Gastrocnemius medialis (tissue), 4 donors: ENCODE results near the gene SESTD1. TPM values are rescaled to one million over a fixed set of nuclear protein-coding genes. Genes with fewer than 3 reads are reported as not detected.

Experiments used
- ATAC-seq, 2 donors: fragments of 150-250 bp; one replicate each; pipeline ENCODE4 v1.9.1; 2016
- DNase-seq, 2 donors: peaks; one replicate each; pipeline ENCODE4 v3.0.0-alpha.2; 2019
- H3K27ac ChIP-seq, 4 donors: fragments of 200-600 bp; sonication (generic); 1 replicate in 1 of 4; 2 replicates in 3 of 4; pipeline ENCODE4 v1.5.1; 2016 to 2018; ENCODE audit warnings: mild to moderate bottlenecking in 2 of 4, moderate library complexity in 1 of 4
- H3K27me3 ChIP-seq, 3 donors: fragments of 200-600 bp; sonication (generic) in 2 of 3; 1 replicate in 1 of 3; 2 replicates in 2 of 3; pipeline versions ENCODE4 v1.5.1 to v1.6.0; 2016 to 2019; ENCODE audit warnings: mild to moderate bottlenecking in 1 of 3, moderate library complexity in 1 of 3
- H3K36me3 ChIP-seq, 2 donors: fragments of 200-600 bp; sonication (generic) in 1 of 2; one replicate each; pipeline ENCODE4 v1.5.1; 2017 to 2018
- H3K4me1 ChIP-seq, 2 donors: fragments of 200-600 bp; sonication (generic) in 1 of 2; one replicate each; pipeline ENCODE4 v1.5.1; 2016 to 2017; ENCODE audit warnings: mild to moderate bottlenecking in 2 of 2
- H3K4me3 ChIP-seq, 4 donors: fragments of 200-600 bp; sonication (generic) in 3 of 4; 1 replicate in 1 of 4; 2 replicates in 3 of 4; pipeline ENCODE4 v1.5.1; 2016 to 2019; ENCODE audit warnings: mild to moderate bottlenecking in 2 of 4
- H3K9me3 ChIP-seq, 3 donors: fragments of 200-600 bp; sonication (generic) in 2 of 3; 1 replicate in 1 of 3; 2 replicates in 2 of 3; pipeline ENCODE4 v1.5.1; 2016 to 2019
- POLR2A ChIP-seq, 2 donors: fragments of 450-650 bp; IDR thresholded peaks; one replicate each; pipeline ENCODE4 v1.6.1; 2017; ENCODE audit warnings: antibody characterized with exemption in 2 of 2, mild to moderate bottlenecking in 2 of 2, moderate library complexity in 2 of 2
- in situ Hi-C, 4 donors: fragments of 200-750 bp; cut with MboI; loops; one replicate each; pipeline versions ENCODE4 v1.15.0 to v1.8.0; 2017; ENCODE audit warnings: low sequenced_read_pairs in 4 of 4
- intact Hi-C: fragments of 100-400 bp; cut with DNase I; formaldehyde crosslinking; loops from one replicate; pipeline ENCODE4 v1.15.1; 2023; ENCODE audit warnings: low total_unique reads
- total RNA-seq, 4 donors: library from RNA; depleted of rRNA; stranded (reverse); fragments of >200 nt; gene quantifications; one replicate each; pipeline versions ENCODE4 v1.1.0 to v1.2.3, GENCODE V29; 2016
- TF ChIP-seq, protein P1 (sequence below), 5 experiments: fragments of 450-650 bp in 3 of 5; fragments of 200-600 bp in 2 of 5; sonication (generic) in 2 of 5; IDR thresholded peaks in 4 of 5; conservative IDR thresholded peaks in 1 of 5; 1 replicate in 4 of 5; 2 replicates in 1 of 5; pipeline ENCODE4 v1.5.1; 2016 to 2019; ENCODE audit warnings: antibody characterized with exemption in 5 of 5, mild to moderate bottlenecking in 3 of 5, moderate library complexity in 3 of 5

The SESTD1 gene
- total RNA-seq, 4 donors from 2014 or later = 4.1 to 11.0 (median 8.6) TPM

DNA sequence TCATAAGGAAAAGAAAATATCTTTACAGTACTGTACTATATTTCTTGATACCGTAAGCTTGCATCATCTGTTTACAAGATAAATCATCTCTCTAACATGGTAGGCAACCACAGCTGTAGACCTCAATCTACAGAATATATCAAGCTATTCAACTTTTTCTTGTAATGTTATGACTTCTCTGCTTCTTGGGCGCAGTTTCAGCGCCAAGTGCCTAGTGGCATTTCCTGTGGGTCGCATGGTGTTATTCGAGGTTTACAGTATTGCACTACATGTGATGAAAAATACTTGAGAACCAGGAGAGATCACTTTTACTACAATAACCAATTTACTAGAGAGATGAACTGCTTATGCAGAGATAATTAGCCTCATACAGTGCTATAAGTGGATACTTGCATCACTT, 34.0 kb upstream of the SESTD1 start:
- TF ChIP-seq POLR2A (IDR thresholded peaks at IDR 0.05) = no peak
- TF ChIP-seq, protein P1, sequence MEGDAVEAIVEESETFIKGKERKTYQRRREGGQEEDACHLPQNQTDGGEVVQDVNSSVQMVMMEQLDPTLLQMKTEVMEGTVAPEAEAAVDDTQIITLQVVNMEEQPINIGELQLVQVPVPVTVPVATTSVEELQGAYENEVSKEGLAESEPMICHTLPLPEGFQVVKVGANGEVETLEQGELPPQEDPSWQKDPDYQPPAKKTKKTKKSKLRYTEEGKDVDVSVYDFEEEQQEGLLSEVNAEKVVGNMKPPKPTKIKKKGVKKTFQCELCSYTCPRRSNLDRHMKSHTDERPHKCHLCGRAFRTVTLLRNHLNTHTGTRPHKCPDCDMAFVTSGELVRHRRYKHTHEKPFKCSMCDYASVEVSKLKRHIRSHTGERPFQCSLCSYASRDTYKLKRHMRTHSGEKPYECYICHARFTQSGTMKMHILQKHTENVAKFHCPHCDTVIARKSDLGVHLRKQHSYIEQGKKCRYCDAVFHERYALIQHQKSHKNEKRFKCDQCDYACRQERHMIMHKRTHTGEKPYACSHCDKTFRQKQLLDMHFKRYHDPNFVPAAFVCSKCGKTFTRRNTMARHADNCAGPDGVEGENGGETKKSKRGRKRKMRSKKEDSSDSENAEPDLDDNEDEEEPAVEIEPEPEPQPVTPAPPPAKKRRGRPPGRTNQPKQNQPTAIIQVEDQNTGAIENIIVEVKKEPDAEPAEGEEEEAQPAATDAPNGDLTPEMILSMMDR (IDR thresholded peaks at IDR 0.05 in 4 of 5, conservative IDR thresholded peaks at IDR 0.05 in 1 of 5) = no peak

DNA sequence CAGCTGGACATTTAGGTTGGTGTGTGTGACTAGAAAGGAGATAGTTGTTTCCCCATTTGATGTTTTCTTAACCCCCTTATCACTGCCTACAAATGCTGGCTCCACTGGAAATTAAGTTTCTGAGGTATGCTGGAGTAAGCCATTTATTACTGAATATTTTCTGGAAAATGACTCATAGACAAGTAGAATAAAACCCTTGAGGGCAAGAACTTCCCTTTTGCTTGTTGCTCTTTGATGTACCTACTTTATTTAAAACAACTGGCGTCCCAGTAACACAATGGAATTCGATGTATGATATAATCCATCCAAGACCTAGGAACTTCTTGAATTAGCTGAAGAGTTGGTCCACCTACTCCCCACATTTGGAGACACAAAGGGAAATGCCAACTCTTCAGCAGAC, 33.3 kb upstream of the SESTD1 start:
- DNase-seq = no peak
- no peak overlapping the region for H3K4me3 ChIP-seq
- no peaks in the 10 kb centered on the region for H3K9me3 ChIP-seq
- no peaks in the 10 kb centered on the region for H3K36me3 ChIP-seq
- H3K4me1 ChIP-seq = no peaks in the 10 kb centered on the region
- no peak for TF ChIP-seq POLR2A (IDR thresholded peaks at IDR 0.05)
- TF ChIP-seq, protein P1 (IDR thresholded peaks at IDR 0.05 in 4 of 5, conservative IDR thresholded peaks at IDR 0.05 in 1 of 5) = no peak
- in situ Hi-C loops (no loop called here), intact Hi-C loops (no loop called here)
- ATAC-seq = no peak
- no peaks in the 10 kb centered on the region for H3K27me3 ChIP-seq
- H3K27ac ChIP-seq = no peak overlapping the region

More for the DNA sequence above, 34.0 kb upstream of the SESTD1 start:
- ATAC-seq (no peak), DNase-seq (no peak)
- in situ Hi-C loops = no loop called here
- no peak overlapping the region for H3K27ac ChIP-seq
- intact Hi-C loops = no loop called here
- H3K4me1 ChIP-seq = no peaks in the 10 kb centered on the region
- no peaks in the 10 kb centered on the region for H3K36me3 ChIP-seq
- H3K9me3 ChIP-seq = no peaks in the 10 kb centered on the region
- no peaks in the 10 kb centered on the region for H3K27me3 ChIP-seq
- no peak overlapping the region for H3K4me3 ChIP-seq

DNA sequence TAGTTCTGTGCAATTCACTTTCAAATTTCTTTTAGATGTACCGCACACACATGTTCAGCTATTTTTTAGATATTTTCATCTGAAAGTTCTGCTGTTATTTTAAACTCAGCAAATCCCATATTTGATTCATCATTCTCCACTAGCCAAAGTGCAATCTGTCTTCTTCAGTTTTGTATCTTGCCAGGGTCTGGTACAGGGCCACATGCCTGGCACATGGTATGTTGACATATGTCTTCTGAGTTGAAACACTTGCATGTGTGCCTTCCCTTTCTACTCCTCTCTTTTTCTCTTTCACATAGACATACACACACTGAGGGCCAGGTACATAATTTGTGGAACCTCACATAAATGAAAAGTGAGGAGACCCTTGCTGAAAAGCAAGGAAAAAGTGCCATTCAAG, 25.7 kb upstream of the SESTD1 start:
- Histone ChIP-seq H3K36me3 (no peaks in the 10 kb centered on the region), H3K27me3 (no peaks in the 10 kb centered on the region), H3K4me3 (no peak overlapping the region), H3K27ac (no peak overlapping the region), H3K4me1 (no peaks in the 10 kb centered on the region), H3K9me3 (no peaks in the 10 kb centered on the region)
- in situ Hi-C loops = no loop called here
- TF ChIP-seq, protein P1 (IDR thresholded peaks at IDR 0.05 in 4 of 5, conservative IDR thresholded peaks at IDR 0.05 in 1 of 5) = no peak
- TF ChIP-seq POLR2A (IDR thresholded peaks at IDR 0.05) = no peak
- DNase-seq (no peak), ATAC-seq (no peak)
- intact Hi-C loops = no loop called here

DNA sequence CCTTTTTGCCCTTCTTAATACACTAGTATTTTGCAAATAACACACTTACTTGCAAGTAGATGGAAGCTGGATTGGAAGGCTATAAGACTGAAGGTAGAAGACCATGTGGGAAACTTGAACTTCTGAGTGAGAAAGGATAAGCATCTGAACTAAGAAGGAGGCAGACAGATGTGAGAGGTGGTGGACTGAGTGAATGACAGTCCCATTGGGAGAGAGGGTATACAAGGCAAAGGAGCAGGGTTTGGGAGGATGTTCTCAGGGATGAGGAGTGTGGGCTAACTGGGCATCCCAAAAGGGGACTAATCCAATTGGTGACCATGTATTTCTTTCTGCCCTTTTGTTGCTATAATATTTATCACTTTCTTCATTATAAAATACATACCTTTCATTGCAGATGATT, 20.4 kb upstream of the SESTD1 start:
- intact Hi-C loops = no loop called here
- H3K4me1 ChIP-seq = no peaks in the 10 kb centered on the region

More for the DNA sequence above, 20.4 kb upstream of the SESTD1 start:
- TF ChIP-seq POLR2A (IDR thresholded peaks at IDR 0.05) = no peak
- TF ChIP-seq, protein P1 (IDR thresholded peaks at IDR 0.05 in 4 of 5, conservative IDR thresholded peaks at IDR 0.05 in 1 of 5) = no peak
- DNase-seq (no peak), ATAC-seq (no peak)
- no peak overlapping the region for H3K27ac ChIP-seq
- no peaks in the 10 kb centered on the region for H3K27me3 ChIP-seq
- H3K4me3 ChIP-seq = no peak overlapping the region
- no peaks in the 10 kb centered on the region for H3K9me3 ChIP-seq
- H3K36me3 ChIP-seq = no peaks in the 10 kb centered on the region
- in situ Hi-C loops = no loop called here
